ENCODE results near the gene OLFM1.

The OLFM1 gene

DNA sequence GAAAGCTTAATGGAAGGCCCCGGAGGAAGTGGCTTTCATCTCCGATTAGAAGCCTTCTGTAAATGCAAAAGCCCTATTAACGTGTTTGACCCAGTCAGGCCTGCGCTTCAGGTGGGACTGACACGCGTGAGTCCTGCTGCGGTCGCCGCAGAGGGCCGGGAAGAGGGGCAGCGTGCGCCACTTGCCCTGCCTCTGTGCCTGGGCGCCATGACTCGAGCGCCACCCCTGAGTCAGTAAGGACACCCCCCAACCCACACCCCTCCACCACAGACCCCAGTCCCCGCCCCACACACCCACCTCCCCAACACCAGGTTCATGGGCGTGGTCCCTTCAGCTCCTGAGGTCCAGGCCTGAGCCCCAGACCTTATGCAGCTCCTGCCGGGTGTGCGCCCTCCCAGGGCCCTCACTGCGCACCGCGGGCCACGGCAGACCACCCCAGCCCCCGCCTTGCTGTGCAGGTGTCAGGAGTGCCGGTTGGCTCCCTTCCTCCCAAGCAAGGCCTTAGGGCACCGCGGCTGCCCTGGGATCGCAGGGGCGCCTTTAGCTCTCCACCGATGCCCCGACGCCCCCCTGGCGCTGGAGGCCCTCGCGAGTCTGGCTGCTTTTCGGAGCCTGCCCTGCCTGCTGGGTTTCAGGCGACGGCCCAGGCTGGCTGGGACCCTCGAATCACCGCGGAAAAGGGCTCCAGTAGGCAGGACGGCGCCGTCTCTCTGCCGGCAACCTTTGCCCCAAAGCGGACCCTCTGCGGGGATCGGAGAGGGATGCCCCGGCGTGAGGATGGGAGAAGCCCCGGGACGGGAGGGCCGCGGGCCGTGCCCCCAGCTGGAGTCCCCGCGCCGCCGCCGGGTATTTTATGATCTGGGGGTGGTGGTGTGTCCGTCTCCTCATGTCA, 625 bp upstream of the OLFM1 start:
- H3K27me3 Mint-ChIP-seq, result peaks cover 48% of the 10 kb centered on the region

DNA sequence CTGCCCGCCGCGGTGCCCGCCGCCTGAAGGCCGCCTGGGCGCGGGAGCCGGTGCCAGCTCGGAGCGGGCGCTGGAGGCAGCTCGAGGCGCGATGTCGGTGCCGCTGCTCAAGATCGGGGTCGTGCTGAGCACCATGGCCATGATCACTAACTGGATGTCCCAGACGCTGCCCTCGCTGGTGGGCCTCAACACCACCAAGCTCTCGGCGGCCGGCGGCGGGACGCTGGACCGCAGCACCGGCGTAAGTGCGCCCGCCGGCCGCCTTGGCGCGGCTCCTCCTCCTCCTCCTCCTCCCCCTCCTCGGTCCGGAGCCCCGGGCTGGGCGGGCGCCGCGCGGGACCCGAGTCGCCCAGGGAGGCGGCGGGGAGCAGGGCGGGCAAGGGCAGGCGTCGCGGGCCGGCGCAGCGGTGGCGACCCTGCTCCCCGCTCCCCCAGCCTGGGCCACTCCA, 455 bp downstream of the OLFM1 start:
- ATAC-seq (no peak), DNase-seq (no peak)
- Mint-ChIP-seq H3K4me1 (peaks cover 6% of the 10 kb centered on the region), H3K9me3 (no peaks in the 10 kb centered on the region), H3K4me3 (no peak overlapping the region), H3K36me3 (ENCODE audit: low read depth) (no peaks in the 10 kb centered on the region), H3K27me3 (peaks cover 48% of the 10 kb centered on the region), H3K27ac (no peak overlapping the region)

More for the DNA sequence above, 625 bp upstream of the OLFM1 start:
- no peak for ATAC-seq
- Mint-ChIP-seq H3K36me3 (ENCODE audit: low read depth) (no peaks in the 10 kb centered on the region), H3K4me1 (peaks cover 6% of the 10 kb centered on the region), H3K4me3 (peak overlapping the region; percentile 17), H3K27ac (no peak overlapping the region), H3K9me3 (no peaks in the 10 kb centered on the region)
- no peak for DNase-seq

DNA sequence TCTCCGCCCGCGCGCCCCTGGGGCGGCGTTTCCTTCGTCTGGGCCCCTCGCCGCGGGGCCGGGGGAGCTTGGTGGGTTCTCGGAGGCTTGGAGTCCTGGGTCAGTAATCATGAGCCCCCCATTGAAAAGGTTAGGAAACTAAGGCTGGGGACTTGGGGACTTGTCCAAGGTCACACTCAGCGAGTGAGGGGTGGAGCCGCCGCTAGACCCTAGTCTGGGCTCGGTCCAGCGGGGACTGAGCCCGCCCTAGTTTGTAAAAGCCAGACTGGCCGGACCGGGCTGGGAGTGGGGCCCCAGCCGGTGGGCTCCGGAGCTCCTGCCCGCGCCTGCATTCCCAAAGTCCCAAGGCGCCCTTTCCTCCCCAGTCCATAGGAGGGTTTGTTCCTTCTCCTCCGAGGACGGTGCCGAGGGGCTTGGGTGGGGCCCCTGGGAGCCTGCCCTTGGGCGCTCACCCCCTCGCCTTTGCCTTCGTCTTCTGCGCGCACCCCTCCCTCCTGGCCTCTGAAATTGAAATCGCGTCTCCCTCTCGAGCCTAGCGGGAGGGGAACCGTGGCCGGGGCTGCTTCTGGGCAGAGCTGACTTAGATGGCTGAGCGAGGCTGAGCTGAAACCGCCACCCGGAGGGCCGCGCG, 995 bp downstream of the OLFM1 start:
- H3K27me3 Mint-ChIP-seq, result peaks cover 51% of the 10 kb centered on the region

DNA sequence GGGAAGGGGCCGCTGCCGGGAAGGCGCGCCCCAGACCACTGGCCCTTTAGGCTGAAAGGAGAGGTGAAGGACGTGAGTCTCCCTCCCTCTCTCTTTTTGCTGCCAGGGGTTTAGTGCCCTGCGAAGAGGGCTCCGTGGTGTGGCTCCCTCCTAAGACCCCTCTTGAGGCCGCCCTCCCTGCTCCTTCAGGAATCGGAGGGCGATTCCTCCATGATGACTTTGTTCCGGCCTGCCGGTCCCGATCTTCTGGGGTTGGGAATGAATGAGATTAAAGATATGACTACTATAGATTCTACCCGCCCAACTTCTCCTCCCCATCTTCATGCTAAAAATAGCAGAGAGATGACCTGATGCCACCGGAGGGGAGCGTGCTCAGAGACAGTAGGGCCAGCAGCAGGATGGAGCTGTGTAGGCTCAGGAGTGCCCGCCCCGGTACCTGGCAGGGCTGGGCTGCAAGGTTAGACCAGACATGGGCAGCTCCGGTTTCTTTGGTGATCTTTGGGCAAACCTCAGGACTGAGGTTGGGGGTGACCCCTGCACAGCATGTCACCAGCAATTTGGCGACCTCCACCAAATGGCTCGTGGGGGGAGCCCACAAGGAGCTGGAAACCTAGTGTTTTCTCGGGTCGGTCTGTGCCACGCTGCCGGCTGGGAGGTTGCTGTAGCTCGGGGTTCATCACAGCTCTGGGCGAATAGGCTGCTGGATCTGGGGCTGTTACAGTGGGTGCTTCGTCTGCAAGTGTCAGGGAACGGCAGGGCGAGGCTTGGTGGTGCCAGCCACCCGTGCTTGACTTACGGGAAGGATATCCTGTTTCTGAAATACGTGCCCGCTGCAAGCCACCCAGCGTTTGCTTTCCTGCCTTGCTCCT, 1.7 kb downstream of the OLFM1 start:
- Mint-ChIP-seq H3K9me3 (no peaks in the 10 kb centered on the region), H3K36me3 (ENCODE audit: low read depth) (no peaks in the 10 kb centered on the region), H3K4me3 (no peak overlapping the region), H3K4me1 (peaks cover 6% of the 10 kb centered on the region), H3K27ac (no peak overlapping the region), H3K27me3 (peaks cover 54% of the 10 kb centered on the region)
- ATAC-seq, result no peak
- no peak for DNase-seq

More for the DNA sequence above, 995 bp downstream of the OLFM1 start:
- no peak overlapping the region for H3K27ac Mint-ChIP-seq
- peaks cover 6% of the 10 kb centered on the region for H3K4me1 Mint-ChIP-seq
- ATAC-seq, result no peak
- no peaks in the 10 kb centered on the region for H3K9me3 Mint-ChIP-seq
- DNase-seq, result no peak
- no peak overlapping the region for H3K4me3 Mint-ChIP-seq
- H3K36me3 Mint-ChIP-seq (ENCODE audit: low read depth), result no peaks in the 10 kb centered on the region

DNA sequence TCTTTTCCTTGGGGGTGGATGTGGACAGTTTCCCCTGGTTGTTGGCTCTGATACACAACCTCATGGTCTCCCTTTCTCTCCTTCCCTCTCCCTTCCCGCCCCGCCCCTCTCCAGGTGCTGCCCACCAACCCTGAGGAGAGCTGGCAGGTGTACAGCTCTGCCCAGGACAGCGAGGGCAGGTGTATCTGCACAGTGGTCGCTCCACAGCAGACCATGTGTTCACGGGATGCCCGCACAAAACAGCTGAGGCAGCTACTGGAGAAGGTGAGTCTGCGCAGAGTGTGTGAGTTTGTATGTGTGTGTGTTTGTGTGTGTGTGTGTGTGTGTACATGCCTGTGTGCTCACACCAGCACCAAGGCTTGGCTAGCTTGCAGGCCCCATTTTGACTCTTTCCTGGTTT, 2.6 kb downstream of the OLFM1 start:
- Mint-ChIP-seq H3K4me3 (no peak overlapping the region), H3K36me3 (ENCODE audit: low read depth) (no peaks in the 10 kb centered on the region)

DNA sequence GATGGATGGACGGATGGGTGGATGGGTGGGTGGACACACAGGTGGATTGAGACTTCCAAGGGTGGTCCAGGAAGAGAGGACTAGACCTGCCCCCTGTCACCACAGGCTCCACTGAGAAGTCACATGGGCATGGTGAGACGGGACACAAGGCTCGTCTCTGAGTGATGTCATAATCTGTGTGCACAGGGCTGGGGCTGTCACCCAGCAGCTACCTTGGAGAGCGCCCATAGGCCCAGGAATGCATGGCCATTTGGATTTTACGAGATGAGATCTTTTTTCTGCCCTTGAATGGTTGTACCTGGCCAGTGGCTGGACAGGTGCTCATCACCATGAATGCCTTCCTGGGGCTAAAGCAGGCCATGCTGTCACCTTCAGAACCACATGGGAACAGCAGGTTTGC, 3.1 kb downstream of the OLFM1 start:
- Mint-ChIP-seq H3K9me3 (no peaks in the 10 kb centered on the region), H3K36me3 (ENCODE audit: low read depth) (no peaks in the 10 kb centered on the region), H3K4me1 (peaks cover 6% of the 10 kb centered on the region), H3K27ac (no peak overlapping the region), H3K27me3 (peaks cover 49% of the 10 kb centered on the region), H3K4me3 (no peak overlapping the region)
- no peak for DNase-seq
- ATAC-seq, result no peak

More for the DNA sequence above, 2.6 kb downstream of the OLFM1 start:
- H3K27ac Mint-ChIP-seq, result no peak overlapping the region
- no peak for DNase-seq
- peaks cover 53% of the 10 kb centered on the region for H3K27me3 Mint-ChIP-seq
- H3K9me3 Mint-ChIP-seq, result no peaks in the 10 kb centered on the region
- peaks cover 6% of the 10 kb centered on the region for H3K4me1 Mint-ChIP-seq
- ATAC-seq, result no peak

DNA sequence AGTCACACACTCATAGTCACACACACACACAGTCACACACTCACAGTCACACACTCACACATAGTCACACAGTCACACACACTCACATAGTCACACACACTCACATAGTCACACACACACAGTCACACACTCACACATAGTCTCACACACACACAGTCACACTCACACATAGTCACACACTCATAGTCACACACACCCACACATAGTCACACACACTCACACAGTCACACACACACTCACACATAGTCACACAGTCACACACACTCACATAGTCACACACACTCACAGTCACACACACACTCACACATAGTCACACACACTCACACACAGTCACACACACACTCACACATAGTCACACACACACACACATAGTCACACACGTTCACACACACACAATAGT, 4.1 kb downstream of the OLFM1 start:
- Mint-ChIP-seq H3K27me3 (peaks cover 39% of the 10 kb centered on the region), H3K4me1 (no peaks in the 10 kb centered on the region), H3K27ac (no peak overlapping the region), H3K9me3 (no peaks in the 10 kb centered on the region), H3K36me3 (ENCODE audit: low read depth) (no peaks in the 10 kb centered on the region), H3K4me3 (no peak overlapping the region)
- ATAC-seq (no peak), DNase-seq (no peak)

DNA sequence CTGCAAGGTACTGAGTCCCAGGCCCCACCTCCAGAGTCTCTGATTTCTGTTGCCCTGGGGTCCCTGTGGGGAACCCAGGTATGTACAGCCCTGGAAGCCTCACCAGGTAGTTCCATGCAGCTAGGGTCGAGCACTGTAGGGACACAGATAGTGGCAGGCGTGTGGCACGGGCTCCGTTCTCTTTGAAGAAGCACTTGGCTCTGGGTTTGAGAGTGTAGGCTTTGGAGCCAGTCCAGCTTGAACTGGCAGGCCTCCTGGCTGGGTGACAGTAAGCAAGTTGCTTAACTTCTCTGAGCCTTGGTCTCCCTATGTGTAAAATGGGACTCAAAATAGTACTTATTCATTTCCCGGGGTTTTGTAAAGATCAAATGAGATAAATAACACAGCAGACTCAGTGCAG, 5.6 kb downstream of the OLFM1 start:
- H3K9me3 Mint-ChIP-seq, result no peaks in the 10 kb centered on the region
- ATAC-seq, result no peak
- no peaks in the 10 kb centered on the region for H3K36me3 Mint-ChIP-seq (ENCODE audit: low read depth)
- H3K4me1 Mint-ChIP-seq, result no peaks in the 10 kb centered on the region
- no peak overlapping the region for H3K4me3 Mint-ChIP-seq
- H3K27me3 Mint-ChIP-seq, result peaks cover 40% of the 10 kb centered on the region
- no peak overlapping the region for H3K27ac Mint-ChIP-seq
- no peak for DNase-seq

DNA sequence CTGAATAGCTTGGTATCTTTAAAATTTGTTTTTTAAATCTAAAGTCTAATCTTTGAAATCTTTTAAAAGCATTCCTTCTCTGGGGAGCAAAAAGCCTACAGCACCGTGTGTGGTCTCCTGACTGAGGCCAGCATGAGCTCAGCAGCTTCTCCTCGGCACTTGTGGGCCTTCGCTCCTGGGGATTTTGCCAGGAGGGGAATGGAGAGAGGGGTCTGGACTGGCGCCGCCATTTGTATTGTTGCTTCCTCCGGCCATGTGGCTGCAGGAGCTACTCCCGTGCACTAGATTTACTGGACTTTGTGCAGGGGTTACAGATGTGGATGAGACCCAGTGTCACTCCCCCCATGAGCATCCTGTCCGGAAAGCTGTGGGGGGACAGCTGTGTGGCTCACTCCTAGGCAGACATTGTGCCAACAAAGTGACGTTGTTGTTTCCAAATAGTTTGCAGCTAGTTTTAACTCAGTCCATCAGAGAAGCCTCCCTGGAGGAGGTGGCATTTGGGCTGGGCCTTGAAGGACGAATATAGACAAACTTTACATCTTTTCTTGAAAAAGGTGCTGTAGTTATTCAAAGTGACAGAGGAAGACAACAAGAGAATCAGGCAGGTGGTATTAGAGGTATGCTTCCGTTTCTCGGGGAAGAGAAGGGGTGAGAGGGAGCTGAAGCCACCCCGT, 6.6 kb downstream of the OLFM1 start:
- H3K9me3 Mint-ChIP-seq, result no peaks in the 10 kb centered on the region
- H3K27ac Mint-ChIP-seq, result no peak overlapping the region
- no peak overlapping the region for H3K4me3 Mint-ChIP-seq
- H3K36me3 Mint-ChIP-seq (ENCODE audit: low read depth), result no peaks in the 10 kb centered on the region
- H3K4me1 Mint-ChIP-seq, result no peaks in the 10 kb centered on the region
- DNase-seq (no peak), ATAC-seq (no peak)
- peaks cover 43% of the 10 kb centered on the region for H3K27me3 Mint-ChIP-seq

DNA sequence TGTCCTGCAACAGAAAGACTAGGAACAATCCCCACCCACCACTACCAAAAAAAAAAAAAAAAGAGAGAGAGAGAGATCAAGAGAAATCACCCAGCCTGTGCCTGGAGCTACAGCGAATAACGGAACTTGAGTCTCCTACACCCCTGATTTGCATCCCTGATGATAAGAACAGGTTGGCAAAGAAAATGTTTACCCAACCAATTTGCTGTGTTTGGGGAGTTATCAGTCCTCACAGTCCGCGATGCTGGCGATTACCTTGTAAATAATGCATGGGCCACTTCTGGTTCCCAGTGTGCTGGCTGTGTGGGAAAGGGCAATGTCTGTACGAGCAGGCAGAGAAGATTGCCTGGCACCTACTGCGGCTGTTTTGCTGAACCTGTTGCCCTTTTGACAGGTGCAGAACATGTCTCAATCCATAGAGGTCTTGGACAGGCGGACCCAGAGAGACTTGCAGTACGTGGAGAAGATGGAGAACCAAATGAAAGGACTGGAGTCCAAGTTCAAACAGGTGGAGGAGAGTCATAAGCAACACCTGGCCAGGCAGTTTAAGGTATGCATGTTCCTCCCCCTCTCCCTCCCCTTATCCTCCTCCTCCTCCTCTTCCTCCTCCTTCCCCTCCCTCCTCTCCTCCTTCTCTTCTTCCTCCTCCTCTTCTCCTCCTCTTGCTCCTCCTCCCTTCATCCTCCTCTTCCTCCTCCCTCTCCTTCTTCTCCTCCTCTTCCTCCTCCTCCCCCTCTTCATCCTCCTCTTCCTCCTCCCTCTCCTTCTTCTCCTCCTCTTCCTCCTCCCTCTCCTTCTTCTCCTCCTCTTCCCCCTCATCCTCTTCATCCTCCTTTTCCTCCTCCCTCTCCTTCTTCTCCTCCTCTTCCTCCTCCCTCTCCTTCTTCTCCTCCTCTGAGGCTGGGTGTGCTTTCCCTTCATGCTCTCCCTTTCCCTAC, 8.3 kb downstream of the OLFM1 start:
- Mint-ChIP-seq H3K4me3 (no peak overlapping the region), H3K36me3 (ENCODE audit: low read depth) (no peaks in the 10 kb centered on the region), H3K27ac (no peak overlapping the region), H3K4me1 (no peaks in the 10 kb centered on the region), H3K9me3 (no peaks in the 10 kb centered on the region), H3K27me3 (peaks cover 35% of the 10 kb centered on the region)
- DNase-seq, result no peak
- ATAC-seq, result no peak

DNA sequence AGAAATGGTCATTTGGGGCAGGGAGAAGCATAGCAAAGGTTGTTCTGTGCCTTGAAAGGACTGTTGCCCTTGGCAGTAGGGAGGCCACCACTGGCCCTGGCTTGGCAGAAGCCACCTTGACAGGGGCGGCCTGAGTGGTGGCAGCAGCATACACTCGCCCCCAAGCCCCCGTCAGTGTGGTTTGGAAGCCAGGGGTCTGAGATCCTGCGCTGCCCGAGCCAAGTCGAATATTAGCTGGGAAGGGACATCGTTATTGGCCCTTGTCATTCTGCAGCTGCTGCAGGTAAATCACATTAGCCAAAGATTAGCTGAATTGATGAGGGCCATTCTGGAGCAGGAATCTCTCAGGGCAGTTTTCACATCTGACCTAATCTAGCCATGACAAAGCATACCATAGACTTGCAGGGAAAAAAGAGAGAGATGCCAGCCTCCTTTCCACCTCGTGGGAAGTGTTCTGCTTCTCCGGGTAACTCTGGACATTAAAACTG, 9.0 kb downstream of the OLFM1 start:
- Mint-ChIP-seq H3K4me3 (no peak overlapping the region), H3K9me3 (no peaks in the 10 kb centered on the region), H3K27me3 (peaks cover 32% of the 10 kb centered on the region), H3K36me3 (ENCODE audit: low read depth) (no peaks in the 10 kb centered on the region), H3K4me1 (no peaks in the 10 kb centered on the region), H3K27ac (no peak overlapping the region)
- no peak for DNase-seq
- ATAC-seq, result no peak

DNA sequence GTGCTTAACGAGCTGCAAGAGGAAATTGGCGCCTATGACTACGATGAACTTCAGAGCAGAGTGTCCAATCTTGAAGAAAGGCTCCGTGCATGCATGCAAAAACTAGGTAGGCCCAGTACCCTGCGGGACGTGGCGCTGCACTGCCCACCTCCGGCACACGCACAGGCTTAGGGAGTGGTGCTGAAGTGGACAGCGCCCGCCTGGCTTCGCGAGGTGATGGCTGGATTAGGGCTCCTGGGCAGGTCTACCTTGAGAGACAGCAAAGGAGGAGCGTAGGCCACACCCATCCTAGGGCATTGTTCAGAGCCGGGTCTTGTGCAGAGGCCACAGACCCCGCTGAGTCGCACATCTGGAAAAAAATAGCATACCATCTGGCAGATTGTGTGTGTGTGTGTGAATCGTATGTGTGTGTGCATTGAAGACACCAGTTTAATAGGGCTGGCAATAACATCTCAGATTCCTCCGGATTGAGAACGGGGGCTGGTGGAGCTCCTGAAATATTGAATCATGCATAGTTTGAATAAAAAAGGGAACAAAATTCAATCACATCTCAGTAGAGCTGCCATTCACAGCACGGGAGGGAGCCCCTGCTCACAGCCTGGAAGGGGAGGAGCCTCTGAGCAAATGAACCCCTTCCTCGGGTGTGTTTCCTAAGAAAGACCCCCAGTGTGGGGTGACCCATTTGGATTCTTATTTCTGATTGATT, 11.1 kb downstream of the OLFM1 start:
- Mint-ChIP-seq H3K27me3 (peaks cover 27% of the 10 kb centered on the region), H3K27ac (no peak overlapping the region), H3K4me3 (no peak overlapping the region), H3K4me1 (no peaks in the 10 kb centered on the region), H3K9me3 (no peaks in the 10 kb centered on the region), H3K36me3 (ENCODE audit: low read depth) (no peaks in the 10 kb centered on the region)
- DNase-seq, result no peak
- ATAC-seq, result no peak

DNA sequence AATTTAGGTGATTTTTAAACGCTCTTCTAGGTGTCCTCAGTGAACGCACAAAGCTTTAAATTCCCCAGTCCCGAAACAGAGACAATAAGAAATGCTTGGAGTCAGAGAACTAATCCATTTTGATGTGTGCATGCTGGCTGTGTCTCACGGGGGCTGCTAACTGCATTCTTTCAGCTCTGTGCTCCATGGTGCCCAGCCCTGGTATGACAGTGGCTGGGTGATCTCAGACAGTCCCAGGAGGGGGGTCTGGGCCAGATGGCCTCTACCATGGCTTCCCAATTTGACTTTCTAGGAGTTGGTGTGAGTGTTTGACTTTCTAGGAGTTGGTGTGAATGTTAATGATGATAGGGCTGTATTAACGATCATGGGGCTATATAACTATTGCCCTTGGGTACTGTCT, 12.1 kb downstream of the OLFM1 start:
- Mint-ChIP-seq H3K9me3 (no peaks in the 10 kb centered on the region), H3K27me3 (peaks cover 25% of the 10 kb centered on the region)
- DNase-seq, result no peak

More for the DNA sequence above, 12.1 kb downstream of the OLFM1 start:
- Mint-ChIP-seq H3K36me3 (ENCODE audit: low read depth) (no peaks in the 10 kb centered on the region), H3K27ac (no peak overlapping the region), H3K4me1 (no peaks in the 10 kb centered on the region), H3K4me3 (no peak overlapping the region)
- ATAC-seq, result no peak
